Fibroblast of mammary gland (primary cell): Measurements from ENCODE around the gene NPHP4.
"Not testable (repeated sequence)": the region's sequence is repeated elsewhere in the genome, so short reads cannot be mapped to it uniquely, and the experiment has no call there.

Experiments
- DNase-seq: peaks from one replicate; pipeline ENCODE4 v3.0.0-alpha.2; 2010; ENCODE audit warnings: low read depth
- H3K4me3 ChIP-seq: 2 replicates; pipeline ENCODE4 v1.5.1; 2011; ENCODE audit warnings: low read depth, mild to moderate bottlenecking, low read length, moderate library complexity; ENCODE audit not compliant: control insufficient read depth
- TF ChIP-seq, protein P1 (sequence below): conservative IDR thresholded peaks from 2 replicates; pipeline ENCODE4 v1.5.1; 2011; ENCODE audit warnings: low read depth, low read length, inconsistent platforms; ENCODE audit not compliant: control insufficient read depth, insufficient read depth

The NPHP4 gene

DNA sequence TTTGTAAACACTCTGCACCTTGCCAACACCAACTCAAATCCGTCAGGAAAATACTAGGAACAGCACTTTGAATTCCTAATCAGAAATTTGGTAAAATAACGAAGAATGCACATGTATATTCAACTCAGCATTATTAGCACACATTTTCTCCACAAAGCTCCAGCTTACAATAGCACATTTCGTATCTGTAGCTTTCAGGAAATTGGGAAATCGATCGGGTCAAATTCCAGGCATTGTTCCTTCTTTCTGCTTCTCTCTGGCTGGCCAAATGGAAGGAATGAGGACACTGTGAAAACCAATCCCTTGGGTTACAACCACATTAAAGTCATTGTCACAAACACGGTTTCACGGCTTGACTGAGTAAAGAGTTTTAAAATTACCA lies 58.6 kb downstream of the NPHP4 start:
- TF ChIP-seq, protein P1, sequence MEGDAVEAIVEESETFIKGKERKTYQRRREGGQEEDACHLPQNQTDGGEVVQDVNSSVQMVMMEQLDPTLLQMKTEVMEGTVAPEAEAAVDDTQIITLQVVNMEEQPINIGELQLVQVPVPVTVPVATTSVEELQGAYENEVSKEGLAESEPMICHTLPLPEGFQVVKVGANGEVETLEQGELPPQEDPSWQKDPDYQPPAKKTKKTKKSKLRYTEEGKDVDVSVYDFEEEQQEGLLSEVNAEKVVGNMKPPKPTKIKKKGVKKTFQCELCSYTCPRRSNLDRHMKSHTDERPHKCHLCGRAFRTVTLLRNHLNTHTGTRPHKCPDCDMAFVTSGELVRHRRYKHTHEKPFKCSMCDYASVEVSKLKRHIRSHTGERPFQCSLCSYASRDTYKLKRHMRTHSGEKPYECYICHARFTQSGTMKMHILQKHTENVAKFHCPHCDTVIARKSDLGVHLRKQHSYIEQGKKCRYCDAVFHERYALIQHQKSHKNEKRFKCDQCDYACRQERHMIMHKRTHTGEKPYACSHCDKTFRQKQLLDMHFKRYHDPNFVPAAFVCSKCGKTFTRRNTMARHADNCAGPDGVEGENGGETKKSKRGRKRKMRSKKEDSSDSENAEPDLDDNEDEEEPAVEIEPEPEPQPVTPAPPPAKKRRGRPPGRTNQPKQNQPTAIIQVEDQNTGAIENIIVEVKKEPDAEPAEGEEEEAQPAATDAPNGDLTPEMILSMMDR, result no peak
- H3K4me3 ChIP-seq, result no peak overlapping the region
- DNase-seq, result no peak

DNA sequence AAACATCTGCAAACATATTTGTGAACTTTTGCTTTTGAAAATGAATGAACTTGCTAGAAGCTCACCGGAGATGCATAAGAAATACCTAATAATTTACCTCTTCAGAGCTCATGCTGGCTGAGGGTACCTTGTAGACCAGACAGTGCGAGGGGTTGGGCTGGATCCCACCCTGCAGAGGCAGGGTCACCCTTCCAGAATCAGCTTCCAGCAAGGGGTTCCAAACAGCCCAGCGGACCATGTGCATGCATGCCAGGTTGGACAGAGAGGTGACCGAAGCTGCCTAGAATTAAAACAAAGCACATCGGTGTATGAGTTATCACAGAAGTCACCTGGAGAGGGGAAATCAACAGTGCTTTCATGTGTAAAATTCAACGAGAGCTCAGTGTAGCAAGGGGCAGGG lies 59.2 kb downstream of the NPHP4 start:
- DNase-seq, result no peak
- TF ChIP-seq, protein P1, result no peak
- H3K4me3 ChIP-seq, result no peak overlapping the region

DNA sequence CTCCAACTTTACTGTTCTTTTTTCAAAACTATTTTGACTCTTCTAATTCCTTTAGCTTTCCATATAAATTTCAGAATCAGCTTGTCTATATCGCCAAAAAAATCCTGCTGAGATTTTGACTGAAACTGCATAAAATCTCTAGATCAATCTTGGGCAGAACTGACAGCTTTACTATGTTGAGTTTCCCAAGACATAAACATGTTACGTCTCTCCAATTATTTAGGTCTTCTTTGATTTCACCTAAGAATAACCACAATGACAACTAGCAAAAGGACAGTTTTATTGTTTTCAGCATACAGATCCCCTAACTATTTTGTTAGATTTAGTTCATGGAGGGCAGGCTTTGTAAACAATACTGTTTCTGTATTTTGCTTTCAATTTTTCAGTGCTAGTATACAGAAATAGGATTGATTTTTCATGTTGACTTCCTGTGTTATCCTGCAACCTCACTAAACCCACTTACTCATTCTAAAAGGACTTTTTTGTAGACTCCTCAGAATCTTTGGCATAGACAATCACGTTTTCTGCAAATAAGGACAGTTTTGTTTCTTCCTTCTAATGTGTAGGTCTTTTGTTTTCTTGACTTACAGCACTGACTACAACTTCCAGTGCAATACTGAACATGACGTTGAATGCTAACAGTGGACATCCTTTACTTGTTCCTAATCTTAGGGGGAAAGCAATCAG lies 63.4 kb downstream of the NPHP4 start:
- DNase-seq, result no peak
- TF ChIP-seq, protein P1, result no peak
- H3K4me3 ChIP-seq, result no peak overlapping the region

DNA sequence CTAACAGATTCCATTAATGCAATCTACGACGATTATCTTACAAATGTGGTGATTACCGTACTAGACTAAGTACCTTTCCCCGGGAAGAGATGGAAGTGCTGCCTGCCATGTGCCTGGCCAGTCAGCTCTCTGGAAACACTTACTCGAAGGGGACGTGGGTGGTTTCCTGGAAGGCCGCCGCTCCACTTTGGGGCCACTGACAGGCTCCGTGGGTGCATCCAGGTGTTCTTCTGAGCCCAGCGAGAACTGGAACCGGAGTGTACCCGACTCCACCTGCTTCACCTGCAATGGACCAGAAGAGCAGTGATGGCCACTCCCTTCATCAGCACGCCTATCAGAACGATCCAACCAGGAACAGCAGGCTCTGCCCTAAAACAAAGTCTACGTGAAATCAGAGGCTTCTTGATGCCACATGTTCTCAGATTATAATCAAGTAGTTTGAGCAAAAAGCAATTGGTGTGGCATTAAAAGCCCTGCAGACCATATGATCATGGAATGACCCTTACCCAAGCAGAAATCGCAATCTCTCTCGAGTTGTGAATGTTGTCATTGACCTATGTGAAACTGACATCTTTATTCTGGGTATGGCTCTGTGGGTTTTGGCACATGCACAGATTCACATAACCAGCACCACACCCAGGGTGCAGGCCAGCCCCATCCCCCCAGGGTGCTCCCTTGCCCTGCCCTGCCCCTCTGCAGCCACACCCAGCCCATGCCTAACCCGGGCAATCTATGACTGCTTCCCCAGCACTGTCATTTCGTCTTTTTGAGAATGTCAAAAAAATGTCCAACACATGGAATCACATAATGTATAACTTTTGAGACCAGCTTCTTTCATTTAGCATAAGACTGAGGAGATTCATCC lies 64.5 kb downstream of the NPHP4 start:
- no peak overlapping the region for H3K4me3 ChIP-seq
- DNase-seq, result no peak
- TF ChIP-seq, protein P1, result no peak

DNA sequence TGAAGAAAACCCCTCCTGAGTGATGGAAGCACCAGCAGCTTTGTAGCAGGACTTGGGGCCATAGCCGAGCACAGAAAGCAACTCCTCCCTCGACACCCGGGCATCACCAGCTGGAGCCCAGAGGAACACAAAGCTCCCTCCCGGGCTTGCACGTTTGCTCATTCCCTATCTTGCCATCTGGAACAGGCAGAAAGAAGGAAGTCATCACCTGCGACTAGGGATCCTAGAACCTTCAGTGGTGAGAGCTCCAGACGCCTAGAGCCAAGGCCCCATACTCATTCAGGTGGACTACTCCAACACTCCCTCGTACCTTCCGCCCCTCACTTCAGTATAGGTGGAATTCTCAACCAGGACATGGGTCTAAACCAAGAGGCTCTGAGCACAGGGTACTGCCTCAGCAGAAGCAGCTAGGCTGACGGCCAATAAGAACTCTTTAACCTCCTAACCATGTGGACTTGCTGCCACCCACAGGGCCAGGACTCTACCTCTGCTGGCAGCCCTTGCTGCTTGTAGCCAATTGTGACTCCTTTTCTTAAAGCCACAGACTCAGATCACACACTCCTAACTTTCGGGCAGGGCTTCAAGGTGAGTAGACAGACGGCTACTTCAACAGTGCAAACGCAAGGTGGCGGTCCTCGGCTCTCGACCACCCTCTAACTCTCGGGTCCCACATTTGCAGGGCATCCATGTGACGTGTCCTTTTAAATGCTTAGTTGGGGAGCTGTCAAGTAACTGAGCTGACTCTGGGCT lies 65.4 kb downstream of the NPHP4 start:
- TF ChIP-seq, protein P1, result no peak
- H3K4me3 ChIP-seq, result no peak overlapping the region
- no peak for DNase-seq

DNA sequence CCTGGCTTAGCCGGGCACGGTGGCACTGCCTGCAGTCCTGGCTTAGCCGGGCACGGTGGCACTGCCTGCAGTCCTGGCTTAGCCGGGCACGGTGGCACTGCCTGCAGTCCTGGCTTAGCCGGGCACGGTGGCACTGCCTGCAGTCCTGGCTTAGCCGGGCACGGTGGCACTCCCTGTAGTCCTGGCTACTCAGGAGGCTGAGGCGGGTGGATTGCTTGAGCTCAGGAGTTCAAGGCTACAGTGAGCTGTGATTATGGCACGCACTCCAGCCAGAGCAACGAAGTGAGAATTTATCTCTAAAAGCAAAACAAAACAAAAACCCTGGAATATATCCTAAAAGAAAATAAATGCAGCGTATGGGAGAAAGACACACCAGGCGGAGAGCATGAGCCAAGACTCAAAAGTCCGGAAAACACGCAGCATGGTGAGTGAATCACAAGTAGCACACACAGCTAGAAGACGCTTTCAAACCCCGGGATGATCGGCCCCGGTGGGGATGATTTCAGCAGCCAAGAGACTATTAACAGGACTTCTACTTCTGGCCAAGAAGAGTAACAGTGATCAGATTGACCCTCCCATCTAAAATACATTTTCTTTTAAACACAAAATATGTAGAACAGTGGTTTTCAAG lies 69.4 kb downstream of the NPHP4 start:
- peak; percentile 20 for DNase-seq
- H3K4me3 ChIP-seq, result not testable (repeated sequence)
